Common myeloid progenitor, CD34-positive (primary cell): ENCODE results near the gene LHX5.

Experiments
- CTCF ChIA-PET: fragments of 350-600 bp; sonication (Branson Sonifier 250); formaldehyde crosslinking; loops from one replicate; lab custom pipeline; 2021; ENCODE audit warnings: antibody characterized with exemption; lab: Charles Lee
- POLR2A ChIA-PET: fragments of 350-600 bp; sonication (Branson Sonifier 250); formaldehyde crosslinking; loops from one replicate; lab custom pipeline; 2021; ENCODE audit warnings: antibody characterized with exemption; lab: Charles Lee
- DNase-seq, 3 donors: peaks; one replicate each; pipeline versions ENCODE4 v3.0.0 to v3.0.0-alpha.2; 2013
- H3K27ac ChIP-seq, 2 experiments: 1 replicate in 1 of 2; 2 replicates in 1 of 2; pipeline ENCODE4 v1.7.0; 2013; ENCODE audit warnings: inconsistent platforms in 2 of 2, low read length in 2 of 2, mild to moderate bottlenecking in 2 of 2, low read depth in 1 of 2, moderate library complexity in 1 of 2; ENCODE audit not compliant: severe bottlenecking in 2 of 2, insufficient read depth in 1 of 2, poor library complexity in 1 of 2
- H3K27me3 ChIP-seq, 5 experiments: replicated peaks in 2 of 5; 1 replicate in 3 of 5; 2 replicates in 2 of 5; pipeline versions ENCODE4 v1.6.1 to v1.7.0; 2013; ENCODE audit warnings: low read length in 4 of 5, mild to moderate bottlenecking in 2 of 5, moderate library complexity in 2 of 5, inconsistent platforms in 1 of 5; ENCODE audit not compliant: insufficient read depth in 5 of 5, control insufficient read depth in 4 of 5
- H3K36me3 ChIP-seq, 4 experiments: 1 replicate in 2 of 4; 2 replicates in 2 of 4; pipeline versions ENCODE4 v1.6.1 to v1.7.0; 2013; ENCODE audit warnings: low read length in 3 of 4, control low read depth in 1 of 4, mild to moderate bottlenecking in 1 of 4; ENCODE audit not compliant: control insufficient read depth in 4 of 4, insufficient read depth in 4 of 4
- H3K4me1 ChIP-seq, 4 experiments: 1 replicate in 3 of 4; 2 replicates in 1 of 4; pipeline versions ENCODE4 v1.6.1 to v1.7.1; 2013; ENCODE audit warnings: low read length in 3 of 4, mild to moderate bottlenecking in 3 of 4, control low read depth in 1 of 4, inconsistent platforms in 1 of 4, moderate library complexity in 1 of 4; ENCODE audit not compliant: control insufficient read depth in 4 of 4, insufficient read depth in 4 of 4; ENCODE audit errors: control extremely low read depth in 1 of 4
- H3K4me3 ChIP-seq, 7 experiments: 1 replicate in 4 of 7; 2 replicates in 3 of 7; pipeline versions ENCODE4 v1.5.1 to v1.7.0; 2013; ENCODE audit warnings: mild to moderate bottlenecking in 7 of 7, low read length in 6 of 7, moderate library complexity in 6 of 7, inconsistent platforms in 2 of 7, low read depth in 2 of 7, control low read depth in 1 of 7; ENCODE audit not compliant: insufficient read depth in 4 of 7, control insufficient read depth in 1 of 7; ENCODE audit errors: extremely low read depth in 1 of 7
- H3K9me3 ChIP-seq, 5 experiments: 1 replicate in 4 of 5; 2 replicates in 1 of 5; pipeline versions ENCODE4 v1.6.1 to v1.7.1; 2013; ENCODE audit warnings: low read length in 4 of 5, mild to moderate bottlenecking in 2 of 5, inconsistent platforms in 1 of 5, low read depth in 1 of 5, moderate library complexity in 1 of 5; ENCODE audit not compliant: control insufficient read depth in 4 of 5, insufficient read depth in 2 of 5; ENCODE audit errors: control extremely low read depth in 1 of 5
- WGBS: methylation state at CpG from one replicate; pipeline ENCODE4 v1.1.5; 2013; ENCODE audit not compliant: insufficient coverage; 5-methylcytosine and 5-hydroxymethylcytosine counted together

The LHX5 gene

GRCh38 chr12:113488322-113488721, 16.7 kb upstream of the LHX5 start:
- CTCF ChIA-PET: no interaction called here
- Histone ChIP-seq H3K27ac (no peak overlapping the region), H3K36me3 (no peaks in the 10 kb centered on the region), H3K9me3 (peaks cover 0 to 3% (median 0%) of the 10 kb centered on the region in 5 experiments), H3K4me1 (no peaks in the 10 kb centered on the region), H3K4me3 (no peak overlapping the region), H3K27me3 (peaks cover 0 to 66% (median 25%) of the 10 kb centered on the region in 5 experiments)
- 93% methylated on average over 2 of the region's 3 CpGs for WGBS
- POLR2A ChIA-PET: no interaction called here
- no peak for DNase-seq

GRCh38 chr12:113486722-113487121, 15.1 kb upstream of the LHX5 start:
- DNase-seq: no peak
- WGBS: 44% methylated on average over 4 of the region's 4 CpGs
- Histone ChIP-seq H3K36me3 (no peaks in the 10 kb centered on the region), H3K27me3 (peaks cover 0 to 74% (median 32%) of the 10 kb centered on the region in 5 experiments), H3K9me3 (peaks cover 0 to 3% (median 0%) of the 10 kb centered on the region in 5 experiments), H3K27ac (no peak overlapping the region), H3K4me3 (no peak overlapping the region), H3K4me1 (no peaks in the 10 kb centered on the region)
- ChIA-PET CTCF (interaction anchor here (1.1 kb wide), 1 partner anchor 24 kb away, joined by 3 read pairs; no protein-coding TSS in a partner anchor), POLR2A (no interaction called here)

- CTCF ChIA-PET: no interaction called here
- DNase-seq: no peak
- POLR2A ChIA-PET: no interaction called here
- Histone ChIP-seq H3K9me3 (no peaks in the 10 kb centered on the region), H3K36me3 (no peaks in the 10 kb centered on the region), H3K4me3 (no peak overlapping the region), H3K27me3 (peaks cover 6 to 85% (median 40%) of the 10 kb centered on the region in 5 experiments), H3K4me1 (no peaks in the 10 kb centered on the region), H3K27ac (no peak overlapping the region)
- 5% methylated on average over 2 of the region's 2 CpGs for WGBS
Observed at GRCh38 chr12:113485330-113485729, 13.7 kb upstream of the LHX5 start.

- Histone ChIP-seq H3K27ac (no peak overlapping the region), H3K9me3 (no peaks in the 10 kb centered on the region), H3K36me3 (no peaks in the 10 kb centered on the region), H3K27me3 (peaks cover 7 to 95% (median 60%) of the 10 kb centered on the region in 5 experiments), H3K4me3 (no peak overlapping the region), H3K4me1 (no peaks in the 10 kb centered on the region)
- CTCF ChIA-PET: interaction anchor here (1.0 kb wide), 1 partner anchor 21 kb away, joined by 3 read pairs; no protein-coding TSS in a partner anchor
- no peak for DNase-seq
- 0% methylated on average over 1 of the region's 1 CpG for WGBS
- POLR2A ChIA-PET: no interaction called here
Observed at GRCh38 chr12:113482334-113482733, 10.7 kb upstream of the LHX5 start.

- no peaks in the 10 kb centered on the region for H3K36me3 ChIP-seq
- H3K4me1 ChIP-seq: peaks cover 0 to 4% (median 0%) of the 10 kb centered on the region in 4 experiments
- peaks cover 7 to 92% (median 60%) of the 10 kb centered on the region in 5 experiments for H3K27me3 ChIP-seq
- ChIA-PET CTCF (interaction anchor here (1.3 kb wide), 1 partner anchor 12 kb away, joined by 3 read pairs; no protein-coding TSS in a partner anchor), POLR2A (no interaction called here)
- no peaks in the 10 kb centered on the region for H3K9me3 ChIP-seq
- no peak overlapping the region for H3K27ac ChIP-seq
- no peak overlapping the region for H3K4me3 ChIP-seq
- 59% methylated on average over 4 of the region's 9 CpGs for WGBS
- DNase-seq: no peak
Observed at GRCh38 chr12:113480336-113480971, 8.8 kb upstream of the LHX5 start.

GRCh38 chr12:113479590-113480335, 8.1 kb upstream of the LHX5 start:
- Histone ChIP-seq H3K36me3 (no peaks in the 10 kb centered on the region), H3K9me3 (no peaks in the 10 kb centered on the region), H3K4me1 (peaks cover 0 to 4% (median 0%) of the 10 kb centered on the region in 4 experiments), H3K27me3 (peaks cover 7 to 92% (median 56%) of the 10 kb centered on the region in 5 experiments), H3K4me3 (no peak overlapping the region), H3K27ac (no peak overlapping the region)
- CTCF ChIA-PET: interaction anchor here (1.3 kb wide), 1 partner anchor 11 kb away, joined by 3 read pairs; no protein-coding TSS in a partner anchor
- DNase-seq: peak; percentile 39 to 78 (median 77)
- POLR2A ChIA-PET: no interaction called here
- WGBS: 5% methylated on average over 50 of the region's 61 CpGs

GRCh38 chr12:113479216-113479589, 7.5 kb upstream of the LHX5 start:
- Histone ChIP-seq H3K36me3 (no peaks in the 10 kb centered on the region), H3K4me3 (no peak overlapping the region), H3K4me1 (peaks cover 0 to 4% (median 0%) of the 10 kb centered on the region in 4 experiments), H3K27me3 (peaks cover 7 to 94% (median 53%) of the 10 kb centered on the region in 5 experiments), H3K9me3 (no peaks in the 10 kb centered on the region), H3K27ac (no peak overlapping the region)
- POLR2A ChIA-PET: no interaction called here
- DNase-seq: no peak
- CTCF ChIA-PET: interaction anchor here (0.7 kb wide), 1 partner anchor 479 kb away, joined by 3 read pairs; no protein-coding TSS in a partner anchor
- WGBS: 0% methylated on average over 1 of the region's 11 CpGs
